Neural cell (in vitro differentiated cells): Measurements from ENCODE around the gene MAP3K13.

ENCODE experiments used
- EP300 ChIP-seq: fragments of 450-650 bp; conservative IDR thresholded peaks from 2 replicates; pipeline ENCODE4 v1.6.1; 2014; ENCODE audit warnings: antibody characterized with exemption, mild to moderate bottlenecking, moderate library complexity; ENCODE audit not compliant: poor library complexity, severe bottlenecking
- EZH2 ChIP-seq: fragments of 200-600, 300-800 bp; shearing (Covaris generic), sonication (generic); IDR thresholded peaks from 2 replicates; pipeline ENCODE4 v1.6.1; 2014; ENCODE audit warnings: antibody characterized with exemption, low read length, borderline replicate concordance, mild to moderate bottlenecking; ENCODE audit not compliant: insufficient read depth, poor library complexity, severe bottlenecking
- MXI1 ChIP-seq: fragments of 450-650 bp; conservative IDR thresholded peaks from 2 replicates; pipeline ENCODE4 v1.6.1; 2014; ENCODE audit warnings: antibody characterized with exemption, mild to moderate bottlenecking; ENCODE audit not compliant: poor library complexity, severe bottlenecking
- POLR2AphosphoS5 ChIP-seq: IDR thresholded peaks from 2 replicates; pipeline ENCODE4 v1.6.1; 2012
- RAD21 ChIP-seq: fragments of 450-650 bp; conservative IDR thresholded peaks from 2 replicates; pipeline ENCODE4 v1.6.1; 2014; ENCODE audit warnings: antibody characterized with exemption, mild to moderate bottlenecking, moderate library complexity
- SMC3 ChIP-seq: fragments of 450-650 bp; conservative IDR thresholded peaks from 2 replicates; pipeline ENCODE4 v1.6.1; 2014; ENCODE audit warnings: antibody characterized with exemption, mild to moderate bottlenecking, moderate library complexity; ENCODE audit not compliant: poor library complexity
- TAF1 ChIP-seq: IDR thresholded peaks from 2 replicates; pipeline ENCODE4 v1.6.1; 2012; ENCODE audit warnings: low read depth
- TF ChIP-seq, protein P1 (sequence below): fragments of 450-650 bp; IDR thresholded peaks from 2 replicates; pipeline ENCODE4 v1.5.1; 2014; ENCODE audit warnings: antibody characterized with exemption, mild to moderate bottlenecking, moderate library complexity; ENCODE audit not compliant: poor library complexity, severe bottlenecking
- TF ChIP-seq, protein P2 (sequence below): IDR thresholded peaks from 2 replicates; pipeline ENCODE4 v1.6.1; 2012; ENCODE audit warnings: borderline replicate concordance

DNA sequence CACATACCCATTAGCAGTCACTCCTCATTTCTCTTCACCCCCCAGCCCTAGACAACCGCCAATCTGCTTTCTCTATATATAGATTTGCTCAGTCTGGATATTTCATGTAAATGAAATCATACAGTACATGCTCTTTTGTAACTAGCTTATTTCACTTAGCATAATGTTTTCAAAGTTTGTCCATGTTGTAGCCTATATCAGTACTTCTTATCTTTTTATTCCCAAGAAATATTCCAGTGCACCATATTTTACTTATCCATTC is 3.1 kb downstream of the MAP3K13 start:
- TF ChIP-seq, protein P1, sequence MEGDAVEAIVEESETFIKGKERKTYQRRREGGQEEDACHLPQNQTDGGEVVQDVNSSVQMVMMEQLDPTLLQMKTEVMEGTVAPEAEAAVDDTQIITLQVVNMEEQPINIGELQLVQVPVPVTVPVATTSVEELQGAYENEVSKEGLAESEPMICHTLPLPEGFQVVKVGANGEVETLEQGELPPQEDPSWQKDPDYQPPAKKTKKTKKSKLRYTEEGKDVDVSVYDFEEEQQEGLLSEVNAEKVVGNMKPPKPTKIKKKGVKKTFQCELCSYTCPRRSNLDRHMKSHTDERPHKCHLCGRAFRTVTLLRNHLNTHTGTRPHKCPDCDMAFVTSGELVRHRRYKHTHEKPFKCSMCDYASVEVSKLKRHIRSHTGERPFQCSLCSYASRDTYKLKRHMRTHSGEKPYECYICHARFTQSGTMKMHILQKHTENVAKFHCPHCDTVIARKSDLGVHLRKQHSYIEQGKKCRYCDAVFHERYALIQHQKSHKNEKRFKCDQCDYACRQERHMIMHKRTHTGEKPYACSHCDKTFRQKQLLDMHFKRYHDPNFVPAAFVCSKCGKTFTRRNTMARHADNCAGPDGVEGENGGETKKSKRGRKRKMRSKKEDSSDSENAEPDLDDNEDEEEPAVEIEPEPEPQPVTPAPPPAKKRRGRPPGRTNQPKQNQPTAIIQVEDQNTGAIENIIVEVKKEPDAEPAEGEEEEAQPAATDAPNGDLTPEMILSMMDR, result no peak
- no peak for TF ChIP-seq RAD21
- TF ChIP-seq POLR2AphosphoS5, result no peak
- TF ChIP-seq EZH2, result no peak
- TF ChIP-seq, protein P2, sequence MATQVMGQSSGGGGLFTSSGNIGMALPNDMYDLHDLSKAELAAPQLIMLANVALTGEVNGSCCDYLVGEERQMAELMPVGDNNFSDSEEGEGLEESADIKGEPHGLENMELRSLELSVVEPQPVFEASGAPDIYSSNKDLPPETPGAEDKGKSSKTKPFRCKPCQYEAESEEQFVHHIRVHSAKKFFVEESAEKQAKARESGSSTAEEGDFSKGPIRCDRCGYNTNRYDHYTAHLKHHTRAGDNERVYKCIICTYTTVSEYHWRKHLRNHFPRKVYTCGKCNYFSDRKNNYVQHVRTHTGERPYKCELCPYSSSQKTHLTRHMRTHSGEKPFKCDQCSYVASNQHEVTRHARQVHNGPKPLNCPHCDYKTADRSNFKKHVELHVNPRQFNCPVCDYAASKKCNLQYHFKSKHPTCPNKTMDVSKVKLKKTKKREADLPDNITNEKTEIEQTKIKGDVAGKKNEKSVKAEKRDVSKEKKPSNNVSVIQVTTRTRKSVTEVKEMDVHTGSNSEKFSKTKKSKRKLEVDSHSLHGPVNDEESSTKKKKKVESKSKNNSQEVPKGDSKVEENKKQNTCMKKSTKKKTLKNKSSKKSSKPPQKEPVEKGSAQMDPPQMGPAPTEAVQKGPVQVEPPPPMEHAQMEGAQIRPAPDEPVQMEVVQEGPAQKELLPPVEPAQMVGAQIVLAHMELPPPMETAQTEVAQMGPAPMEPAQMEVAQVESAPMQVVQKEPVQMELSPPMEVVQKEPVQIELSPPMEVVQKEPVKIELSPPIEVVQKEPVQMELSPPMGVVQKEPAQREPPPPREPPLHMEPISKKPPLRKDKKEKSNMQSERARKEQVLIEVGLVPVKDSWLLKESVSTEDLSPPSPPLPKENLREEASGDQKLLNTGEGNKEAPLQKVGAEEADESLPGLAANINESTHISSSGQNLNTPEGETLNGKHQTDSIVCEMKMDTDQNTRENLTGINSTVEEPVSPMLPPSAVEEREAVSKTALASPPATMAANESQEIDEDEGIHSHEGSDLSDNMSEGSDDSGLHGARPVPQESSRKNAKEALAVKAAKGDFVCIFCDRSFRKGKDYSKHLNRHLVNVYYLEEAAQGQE, result no peak
- no peak for TF ChIP-seq EP300
- TF ChIP-seq MXI1, result no peak
- no peak for TF ChIP-seq TAF1
- no peak for TF ChIP-seq SMC3
